A673 (cell line): ENCODE results near the gene ZNF385B. TPM values are rescaled to one million over a fixed set of nuclear protein-coding genes. Genes with fewer than 3 reads are reported as not detected.

Experiments
- BruUV-seq: library from RNA; stranded (reverse); fragments of 400-500 nt; replicated peaks from 2 replicates; lab custom pipeline; 2021; lab: Mats Ljungman, UMichigan
- CTCF ChIA-PET: fragments of 300-600 bp; sonication (Branson Sonifier 250); formaldehyde crosslinking; loops from one replicate; lab custom pipeline; 2022; ENCODE audit warnings: antibody characterized with exemption; lab: Charles Lee
- POLR2A ChIA-PET: fragments of 300-600 bp; sonication (Branson Sonifier 250); formaldehyde crosslinking; loops from one replicate; lab custom pipeline; 2022; ENCODE audit warnings: antibody characterized with exemption; ENCODE audit not compliant: low non-redundant PET; lab: Charles Lee
- DNase-seq: peaks from one replicate; pipeline ENCODE4 v3.0.0-alpha.2; 2015; ENCODE audit warnings: low spot score
- H3K27ac ChIP-seq: fragments of 200-600 bp; sonication (generic); 2 replicates; pipeline ENCODE4 v1.5.1; 2016; ENCODE audit warnings: mixed run types, low read depth, mild to moderate bottlenecking, mixed read lengths, antibody characterized with exemption, low read length; ENCODE audit not compliant: poor library complexity, severe bottlenecking
- H3K27me3 ChIP-seq: fragments of 200-600 bp; sonication (generic); replicated peaks from 2 replicates; pipeline ENCODE4 v1.6.1; 2017; ENCODE audit warnings: mixed run types, low read depth, mild to moderate bottlenecking, mixed read lengths, antibody characterized with exemption, low read length; ENCODE audit not compliant: insufficient read depth, poor library complexity
- H3K36me3 ChIP-seq: fragments of 200-600 bp; sonication (generic); 2 replicates; pipeline ENCODE4 v1.6.1; 2016; ENCODE audit warnings: mixed run types, mild to moderate bottlenecking, mixed read lengths, antibody characterized with exemption, low read length; ENCODE audit not compliant: insufficient read depth, poor library complexity, severe bottlenecking
- H3K4me1 ChIP-seq: fragments of 200-600 bp; sonication (generic); 2 replicates; pipeline ENCODE4 v1.6.1; 2017; ENCODE audit warnings: mixed run types, mild to moderate bottlenecking, mixed read lengths, antibody characterized with exemption, low read length; ENCODE audit not compliant: insufficient read depth, poor library complexity, severe bottlenecking
- H3K4me3 ChIP-seq: fragments of 200-600 bp; sonication (generic); 2 replicates; pipeline ENCODE4 v1.5.1; 2016; ENCODE audit warnings: low read depth, mixed run types, mild to moderate bottlenecking, mixed read lengths, low read length; ENCODE audit not compliant: poor library complexity, severe bottlenecking
- H3K9me3 ChIP-seq: fragments of 200-600 bp; sonication (generic); 2 replicates; pipeline ENCODE4 v1.6.1; 2016; ENCODE audit warnings: mixed run types, low read depth, mild to moderate bottlenecking, mixed read lengths, antibody characterized with exemption, low read length; ENCODE audit not compliant: poor library complexity, severe bottlenecking
- EZH2 ChIP-seq: fragments of 200-600 bp; sonication (generic); IDR thresholded peaks from 2 replicates; pipeline ENCODE4 v1.6.1; 2017; ENCODE audit warnings: borderline replicate concordance, low read depth, mild to moderate bottlenecking, mixed read lengths, antibody characterized with exemption, low read length; ENCODE audit not compliant: poor library complexity, severe bottlenecking
- intact Hi-C: fragments of 100-400 bp; cut with micrococcal nuclease; formaldehyde crosslinking; loops from one replicate; pipeline ENCODE4 v1.10.0; 2022; ENCODE audit not compliant: unreplicated experiment
- total RNA-seq: library from RNA; stranded (reverse); gene quantifications from 2 replicates; pipeline ENCODE4 v1.2.3, GENCODE V29; 2021
- TF ChIP-seq, protein P1 (sequence below): fragments of 300-800, 200-600 bp; sonication (generic); conservative IDR thresholded peaks from 2 replicates; pipeline ENCODE4 v1.5.1; 2017; ENCODE audit warnings: low read depth, mild to moderate bottlenecking, antibody characterized with exemption, low read length, moderate library complexity, mixed read lengths

ZNF385B gene
- total RNA-seq, 1 experiment from 2014 or later: not detected

DNA sequence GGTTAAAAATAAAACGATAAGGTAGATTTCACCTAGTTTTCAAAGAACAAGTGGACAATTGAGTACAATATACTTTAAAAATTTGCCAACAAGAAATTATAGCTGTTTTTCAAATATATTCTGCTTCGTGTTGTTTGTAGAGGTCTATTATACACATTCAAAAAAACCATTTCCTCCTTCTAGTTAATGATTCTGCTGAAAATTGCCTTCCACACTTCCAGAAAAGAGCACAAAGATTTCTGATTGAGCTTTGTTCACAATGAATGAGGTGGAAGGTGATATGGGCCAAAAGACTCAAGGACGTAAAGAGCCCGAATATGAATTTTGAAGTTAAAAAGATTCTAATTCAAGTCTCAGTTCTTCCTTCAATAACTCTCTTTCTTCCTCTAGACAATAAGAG lies 319.8 kb downstream of the ZNF385B start:
- intact Hi-C loops: no loop called here
- Histone ChIP-seq H3K27me3 (no peaks in the 10 kb centered on the region), H3K27ac (no peak overlapping the region), H3K4me1 (no peaks in the 10 kb centered on the region), H3K9me3 (no peaks in the 10 kb centered on the region), H3K4me3 (no peak overlapping the region), H3K36me3 (no peaks in the 10 kb centered on the region)
- POLR2A ChIA-PET: no interaction called here
- BruUV-seq: no TSS peak
- TF ChIP-seq, protein P1, sequence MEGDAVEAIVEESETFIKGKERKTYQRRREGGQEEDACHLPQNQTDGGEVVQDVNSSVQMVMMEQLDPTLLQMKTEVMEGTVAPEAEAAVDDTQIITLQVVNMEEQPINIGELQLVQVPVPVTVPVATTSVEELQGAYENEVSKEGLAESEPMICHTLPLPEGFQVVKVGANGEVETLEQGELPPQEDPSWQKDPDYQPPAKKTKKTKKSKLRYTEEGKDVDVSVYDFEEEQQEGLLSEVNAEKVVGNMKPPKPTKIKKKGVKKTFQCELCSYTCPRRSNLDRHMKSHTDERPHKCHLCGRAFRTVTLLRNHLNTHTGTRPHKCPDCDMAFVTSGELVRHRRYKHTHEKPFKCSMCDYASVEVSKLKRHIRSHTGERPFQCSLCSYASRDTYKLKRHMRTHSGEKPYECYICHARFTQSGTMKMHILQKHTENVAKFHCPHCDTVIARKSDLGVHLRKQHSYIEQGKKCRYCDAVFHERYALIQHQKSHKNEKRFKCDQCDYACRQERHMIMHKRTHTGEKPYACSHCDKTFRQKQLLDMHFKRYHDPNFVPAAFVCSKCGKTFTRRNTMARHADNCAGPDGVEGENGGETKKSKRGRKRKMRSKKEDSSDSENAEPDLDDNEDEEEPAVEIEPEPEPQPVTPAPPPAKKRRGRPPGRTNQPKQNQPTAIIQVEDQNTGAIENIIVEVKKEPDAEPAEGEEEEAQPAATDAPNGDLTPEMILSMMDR: no peak
- TF ChIP-seq EZH2: no peak
- CTCF ChIA-PET: no interaction called here
- DNase-seq: no peak

DNA sequence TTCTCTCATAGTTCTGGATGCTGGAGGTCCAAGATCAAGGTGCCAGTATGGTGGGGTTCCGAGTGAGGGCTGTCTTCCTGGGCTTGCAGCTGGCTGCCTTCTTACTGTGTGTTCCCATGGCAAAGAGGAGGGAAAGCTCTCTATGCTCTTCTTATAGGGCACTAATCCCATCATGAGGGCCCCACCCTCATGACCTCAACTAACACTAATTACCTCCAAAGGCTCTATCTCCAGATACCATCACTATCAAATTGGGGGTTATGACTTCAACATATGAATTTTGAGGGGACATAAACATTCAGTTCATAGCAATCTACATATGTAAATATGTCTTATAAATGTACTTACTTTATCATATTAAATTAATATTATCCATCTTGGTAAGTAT lies 322.3 kb downstream of the ZNF385B start:
- H3K4me3 ChIP-seq: no peak overlapping the region
- no peaks in the 10 kb centered on the region for H3K4me1 ChIP-seq
- BruUV-seq: no TSS peak
- H3K27me3 ChIP-seq: no peaks in the 10 kb centered on the region
- TF ChIP-seq, protein P1: no peak
- no peak for TF ChIP-seq EZH2
- ChIA-PET POLR2A (no interaction called here), CTCF (no interaction called here)
- no peak for DNase-seq
- H3K36me3 ChIP-seq: no peaks in the 10 kb centered on the region
- no peak overlapping the region for H3K27ac ChIP-seq
- H3K9me3 ChIP-seq: no peaks in the 10 kb centered on the region
- intact Hi-C loops: no loop called here

DNA sequence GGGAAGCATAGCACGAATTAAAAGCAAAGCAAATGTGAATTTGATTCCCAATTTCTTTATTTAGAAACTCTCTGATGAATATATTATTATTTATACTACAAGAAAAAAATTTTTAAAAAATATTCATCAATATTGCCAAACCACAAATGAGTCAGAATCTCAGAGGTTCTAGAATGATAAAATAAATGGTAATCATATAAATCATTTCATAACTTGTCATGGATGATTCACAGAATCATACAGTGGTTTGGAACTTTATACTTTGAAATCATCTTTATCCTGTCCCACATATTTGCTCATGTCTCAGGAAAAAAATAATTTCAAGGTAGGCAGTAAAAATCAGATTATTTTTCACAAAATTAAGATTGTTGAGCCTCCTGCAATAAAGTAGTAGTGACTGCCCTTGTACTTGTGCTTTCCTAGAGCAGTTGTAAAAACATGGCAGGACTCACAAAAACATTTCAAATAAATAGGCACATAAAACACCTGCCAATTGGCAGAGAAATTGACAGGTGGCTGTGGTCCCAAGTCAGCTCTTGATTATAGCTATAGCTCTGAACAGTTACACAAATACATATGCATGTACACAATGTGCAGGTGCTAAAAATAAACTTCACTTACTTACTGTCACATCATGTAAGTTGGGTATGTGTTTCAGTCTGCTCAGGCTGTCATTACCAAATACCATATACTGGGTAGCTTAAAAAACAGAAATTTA lies 322.8 kb downstream of the ZNF385B start:
- DNase-seq: no peak
- no TSS peak for BruUV-seq
- POLR2A ChIA-PET: no interaction called here
- CTCF ChIA-PET: no interaction called here
- H3K27me3 ChIP-seq: no peaks in the 10 kb centered on the region
- no peaks in the 10 kb centered on the region for H3K9me3 ChIP-seq
- H3K36me3 ChIP-seq: no peaks in the 10 kb centered on the region
- intact Hi-C loops: no loop called here
- no peaks in the 10 kb centered on the region for H3K4me1 ChIP-seq
- no peak for TF ChIP-seq EZH2
- TF ChIP-seq, protein P1: no peak
- no peak overlapping the region for H3K4me3 ChIP-seq
- no peak overlapping the region for H3K27ac ChIP-seq
